Stimulated activated CD8-positive, alpha-beta memory T cell treated with anti-CD3 and anti-CD28 coated beads, Interleukin-4, amount 100 ng/mL, for 4 hours (primary cell): ENCODE measurements around the gene CNPY1.

ENCODE experiments used
- DNase-seq, 2 donors: peaks; one replicate each; pipeline ENCODE4 v3.0.0-alpha.2; 2020; ENCODE audit warnings: low read depth in 2 of 2, low spot score in 1 of 2

CNPY1 gene

DNA sequence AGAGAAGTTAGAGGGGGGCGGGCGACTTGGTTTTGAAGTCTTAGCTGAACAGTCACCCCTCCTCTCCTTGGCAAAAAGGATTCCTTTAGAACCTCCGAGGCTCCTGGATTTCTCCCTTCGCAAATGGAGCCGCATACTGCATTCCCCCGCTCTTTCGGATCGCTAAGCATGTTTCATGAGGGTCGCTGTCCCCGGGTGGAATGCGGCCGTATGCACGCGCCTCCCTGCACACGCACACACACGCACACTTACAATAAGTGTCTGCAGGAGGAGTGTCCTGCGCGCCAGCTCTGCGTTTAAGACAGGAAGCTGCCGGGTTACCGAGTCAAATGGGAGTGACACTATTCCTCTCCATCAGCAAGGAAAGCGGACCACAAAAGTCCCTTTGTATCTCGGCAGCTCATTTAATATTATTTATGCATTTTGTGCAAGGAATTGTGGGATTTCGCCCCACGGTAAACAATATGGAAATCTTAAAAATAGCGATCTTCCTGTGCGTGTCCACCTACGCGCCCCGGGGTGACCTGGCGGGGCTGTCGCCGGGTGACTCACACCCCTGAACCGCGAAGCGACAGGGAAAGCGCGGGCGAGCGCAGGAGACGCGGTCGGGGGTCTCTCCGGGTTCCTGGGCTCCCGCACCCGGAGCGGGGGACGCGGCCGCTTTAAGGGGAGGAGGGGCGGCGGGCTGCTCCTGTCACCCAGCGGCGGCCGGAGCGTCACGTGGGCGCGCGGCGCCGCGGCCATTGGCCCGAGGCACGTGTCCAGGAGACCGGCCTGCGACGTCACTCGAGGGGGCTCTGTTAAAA, 89.4 kb downstream of the CNPY1 start:
- no peak for DNase-seq

DNA sequence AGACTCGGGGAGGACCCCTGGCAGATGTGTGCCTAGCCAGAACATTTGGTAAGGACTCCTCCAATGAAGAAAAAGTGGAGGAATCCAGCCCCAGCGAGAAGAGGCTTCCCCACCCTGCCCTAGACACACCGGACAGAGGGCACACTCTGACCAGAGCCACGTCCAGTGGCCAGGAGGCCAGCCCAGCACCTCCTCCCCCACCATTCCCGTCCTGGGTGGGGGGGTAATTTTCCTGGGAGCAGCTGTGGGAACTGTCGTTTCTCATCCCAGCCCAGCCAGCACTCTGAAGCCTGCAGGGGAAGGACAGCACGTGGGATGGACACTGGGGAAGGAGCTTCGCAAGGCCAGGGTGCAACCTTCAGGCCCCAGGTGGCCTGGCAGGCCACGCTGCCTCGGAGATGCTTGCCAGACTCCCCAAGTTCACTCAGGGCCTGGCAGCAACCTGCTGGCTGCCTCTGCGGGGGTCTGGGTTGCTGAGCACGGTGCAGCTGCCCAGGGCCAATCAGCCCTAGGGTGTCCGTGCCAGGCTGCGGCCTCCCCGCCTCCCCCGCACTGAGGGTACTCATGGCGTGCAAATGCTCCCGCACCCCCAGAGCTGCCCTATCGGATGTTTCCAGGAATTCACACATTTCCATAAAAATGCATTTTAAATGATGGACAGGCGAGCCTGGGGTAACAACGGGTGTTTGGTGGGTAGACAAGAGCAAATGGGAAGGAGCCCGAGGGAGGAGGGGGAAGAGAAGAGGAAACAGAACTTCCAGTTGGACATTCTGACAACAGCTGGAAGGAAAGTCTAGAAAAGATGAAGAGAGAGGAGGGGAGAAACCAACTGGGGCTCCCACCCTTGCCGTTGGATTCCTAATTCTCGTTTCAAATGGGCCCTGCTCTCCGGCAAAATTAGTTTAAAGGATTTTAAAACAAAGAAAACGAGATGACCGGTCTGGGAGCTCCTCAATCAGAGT, 90.3 kb downstream of the CNPY1 start:
- no peak for DNase-seq

DNA sequence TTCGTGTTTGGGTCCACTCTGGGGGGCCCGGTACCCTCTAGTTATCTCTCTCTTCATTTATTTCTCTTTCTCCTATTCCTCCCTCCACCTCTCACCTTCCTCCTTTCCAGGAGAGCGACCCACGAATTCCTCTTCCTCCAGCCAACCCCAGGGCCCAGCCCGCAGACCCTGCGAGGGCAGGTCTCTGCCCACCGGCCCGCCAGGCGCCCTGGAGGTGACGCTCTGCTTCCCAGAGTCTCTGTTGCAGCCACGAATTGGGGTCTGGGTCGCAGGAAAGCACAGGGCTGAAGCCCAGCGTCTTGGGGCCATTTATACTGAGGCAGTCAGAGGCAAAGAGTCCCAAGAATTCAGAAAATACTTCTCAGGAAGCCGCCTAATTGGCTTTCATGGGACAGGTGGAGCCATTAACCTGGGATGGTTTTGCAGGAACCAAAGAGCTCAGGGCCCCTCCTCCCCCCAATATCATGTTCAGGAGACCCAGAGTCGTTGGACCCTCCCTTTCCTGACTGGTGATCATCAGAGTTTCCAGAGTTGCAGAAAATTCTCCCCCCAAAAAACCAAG, 91.1 kb downstream of the CNPY1 start:
- no peak for DNase-seq

DNA sequence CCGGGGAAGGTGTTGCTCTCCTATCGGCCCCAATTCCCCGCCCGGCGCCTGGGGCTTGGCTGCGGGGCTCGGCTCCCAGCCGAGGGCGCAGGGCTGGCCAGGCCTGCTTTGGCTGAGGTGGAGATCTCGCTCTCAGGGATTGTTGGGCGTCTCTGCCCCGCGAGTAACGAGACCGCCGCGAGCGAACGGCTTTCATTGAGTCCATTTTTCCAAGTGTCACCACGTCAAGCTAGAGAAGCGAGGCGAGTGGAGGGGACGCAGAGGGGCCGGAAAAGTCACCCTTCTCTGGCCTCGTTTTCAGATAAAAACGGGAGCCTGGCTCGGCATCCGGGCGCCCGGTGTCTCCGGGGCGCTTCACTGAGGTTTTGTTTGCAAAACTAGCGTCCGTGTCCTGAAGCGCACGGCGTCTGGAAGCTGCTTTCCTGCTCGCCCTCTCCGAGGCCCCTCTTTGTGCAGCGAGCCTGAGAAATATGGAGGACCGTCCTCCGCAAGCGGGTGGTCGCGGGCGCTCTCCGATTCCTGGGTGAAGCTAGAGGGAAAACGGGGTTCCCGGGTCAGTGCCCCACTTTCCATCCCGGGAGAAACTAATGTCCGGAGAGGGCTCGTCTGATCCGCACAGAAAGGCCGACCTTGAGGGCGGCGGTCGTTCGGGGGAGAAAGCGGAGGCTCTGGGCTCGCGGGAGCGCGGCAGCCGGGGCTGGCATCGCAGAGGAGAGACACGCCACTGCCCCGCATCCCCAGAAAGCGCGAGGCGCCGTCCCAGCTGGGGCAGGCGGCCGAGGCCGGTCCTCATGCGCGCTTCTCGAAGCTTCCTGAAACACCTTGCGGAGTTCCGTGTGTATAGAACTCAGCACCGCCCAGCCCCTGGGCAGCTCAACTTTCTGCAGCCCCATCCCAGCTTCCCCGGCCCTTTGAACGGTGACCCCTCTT, 91.9 kb downstream of the CNPY1 start:
- no peak for DNase-seq

DNA sequence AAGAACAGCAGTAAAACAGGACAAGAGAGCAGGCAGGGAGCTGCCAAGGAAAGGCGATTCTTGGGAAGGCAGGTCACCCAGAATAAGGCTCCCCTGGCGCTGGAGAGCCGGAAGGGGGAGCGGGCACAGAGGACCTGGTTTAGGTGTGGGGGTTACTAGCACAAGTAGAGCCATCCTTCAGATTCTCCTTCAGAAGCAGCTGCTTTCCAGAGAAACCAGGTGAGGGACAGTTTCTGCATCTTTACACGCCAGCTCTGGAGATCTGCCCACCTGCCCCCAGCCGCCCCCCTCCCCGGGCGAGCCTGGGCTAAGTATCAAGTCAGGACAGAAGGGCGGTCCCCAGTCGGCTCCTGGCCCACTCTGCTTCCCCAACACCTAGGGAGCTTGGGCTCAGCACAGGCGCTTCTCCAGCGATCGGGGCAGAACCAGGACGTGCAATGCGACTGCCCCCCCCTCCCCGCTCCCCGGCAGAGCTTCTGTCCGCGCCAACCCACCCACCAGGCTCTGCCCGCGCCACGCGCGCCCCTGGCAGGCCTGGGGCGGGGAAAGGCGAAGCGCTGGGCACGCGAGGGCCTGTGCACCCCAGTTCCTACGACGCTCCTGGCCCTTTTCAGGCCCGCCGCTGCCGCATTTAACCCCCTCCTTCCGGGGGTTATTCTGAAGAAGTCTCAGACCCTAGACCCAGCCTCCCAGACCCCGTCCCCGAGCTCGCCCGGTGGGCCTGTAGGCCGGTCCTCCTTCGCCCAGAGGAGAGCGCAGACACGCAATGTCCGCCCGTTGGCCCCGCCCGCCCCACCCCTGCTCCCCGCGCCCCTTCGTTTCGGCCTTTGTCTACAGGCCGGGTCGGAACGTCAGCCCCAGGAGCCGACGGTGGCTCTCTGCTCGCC, 92.8 kb downstream of the CNPY1 start:
- DNase-seq, result no peak

DNA sequence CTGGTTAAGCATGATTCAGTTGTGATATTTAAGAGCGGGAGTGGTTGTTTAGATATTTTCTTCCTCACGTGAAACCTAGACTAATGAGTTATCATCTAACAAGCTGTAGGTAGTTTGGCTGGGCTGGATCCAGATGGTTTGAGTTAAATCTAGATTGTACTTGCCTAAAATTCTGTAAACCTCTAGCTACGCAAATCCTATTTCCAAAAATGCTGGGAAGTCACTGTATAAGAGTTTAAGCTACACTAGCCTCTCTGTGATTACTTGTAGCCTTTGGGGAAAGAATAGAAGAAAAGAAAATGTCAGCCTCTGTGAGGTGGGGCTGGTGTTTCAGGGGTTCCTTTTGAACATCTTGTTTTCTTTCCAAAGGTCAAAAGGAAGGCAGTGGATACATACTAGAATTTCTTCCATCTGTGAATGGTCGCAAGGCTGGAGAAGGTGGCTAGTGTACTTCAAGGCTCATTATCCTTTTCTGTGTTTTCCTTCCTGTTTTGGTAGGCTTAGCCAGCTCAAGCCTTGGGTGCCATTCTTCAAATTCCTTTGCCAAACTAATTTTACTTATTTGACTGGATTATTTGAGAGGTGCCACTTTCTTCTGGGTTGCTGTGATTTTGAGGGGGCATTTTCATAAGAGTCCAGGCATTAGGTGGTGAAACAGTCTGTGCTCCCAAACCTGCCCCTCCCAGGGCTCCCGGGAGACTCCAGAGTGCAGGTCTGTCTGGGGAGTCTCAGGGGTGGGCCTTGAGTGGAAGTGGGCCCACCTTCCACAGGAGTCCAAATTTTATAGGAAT, 93.7 kb downstream of the CNPY1 start:
- no peak for DNase-seq

DNA sequence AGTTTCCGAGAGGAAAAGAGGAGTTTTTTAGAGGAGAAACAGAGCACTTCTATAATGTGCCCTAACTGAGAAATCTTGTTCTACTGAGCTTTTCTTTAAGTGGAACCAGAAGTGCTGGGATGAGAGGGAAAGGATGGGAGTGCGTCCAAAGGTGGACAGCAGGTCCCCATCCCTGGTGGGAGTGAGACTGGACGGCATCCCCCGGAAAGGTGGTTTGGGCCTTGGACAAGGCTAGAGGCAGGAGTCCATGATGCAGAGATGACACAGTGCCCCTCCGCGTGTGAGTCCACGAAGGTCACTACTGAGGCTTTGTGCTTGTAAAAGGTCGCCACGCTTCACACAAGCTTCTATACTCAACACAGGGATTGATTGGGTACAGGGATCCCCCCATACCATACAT, 94.5 kb downstream of the CNPY1 start:
- no peak for DNase-seq
